PFSK-1 (cell line): ENCODE results near the gene GSG1L.

Experiments used
- FOXP2 ChIP-seq: optimal IDR thresholded peaks from 2 replicates; pipeline ENCODE3; 2011; ENCODE audit warnings: borderline replicate concordance, control low read depth, inconsistent platforms; ENCODE audit not compliant: insufficient read depth; ENCODE audit errors: extremely low read length, extremely low read depth
- POLR2AphosphoS5 ChIP-seq: IDR thresholded peaks from 2 replicates; pipeline ENCODE4 v1.6.1; 2012; ENCODE audit warnings: low read depth, mild to moderate bottlenecking, control low read depth, low read length, moderate library complexity
- SIN3A ChIP-seq: IDR thresholded peaks from 2 replicates; pipeline ENCODE4 v1.6.1; 2012; ENCODE audit warnings: mild to moderate bottlenecking, low read length, moderate library complexity, borderline replicate concordance; ENCODE audit not compliant: insufficient read depth
- TAF1 ChIP-seq: IDR thresholded peaks from 2 replicates; pipeline ENCODE4 v1.6.1; 2012; ENCODE audit warnings: low read length, control low read depth, borderline replicate concordance; ENCODE audit not compliant: insufficient read depth
- TF ChIP-seq, protein P1 (sequence below), 2 experiments: IDR thresholded peaks; 2 replicates each; pipeline versions ENCODE4 v1.6.1 to v1.8.0; 2011 to 2012; ENCODE audit warnings: low read depth in 2 of 2, low read length in 2 of 2, control low read depth in 1 of 2, inconsistent platforms in 1 of 2, mild to moderate bottlenecking in 1 of 2, moderate library complexity in 1 of 2; ENCODE audit not compliant: insufficient read depth in 1 of 2

Gene GSG1L

DNA sequence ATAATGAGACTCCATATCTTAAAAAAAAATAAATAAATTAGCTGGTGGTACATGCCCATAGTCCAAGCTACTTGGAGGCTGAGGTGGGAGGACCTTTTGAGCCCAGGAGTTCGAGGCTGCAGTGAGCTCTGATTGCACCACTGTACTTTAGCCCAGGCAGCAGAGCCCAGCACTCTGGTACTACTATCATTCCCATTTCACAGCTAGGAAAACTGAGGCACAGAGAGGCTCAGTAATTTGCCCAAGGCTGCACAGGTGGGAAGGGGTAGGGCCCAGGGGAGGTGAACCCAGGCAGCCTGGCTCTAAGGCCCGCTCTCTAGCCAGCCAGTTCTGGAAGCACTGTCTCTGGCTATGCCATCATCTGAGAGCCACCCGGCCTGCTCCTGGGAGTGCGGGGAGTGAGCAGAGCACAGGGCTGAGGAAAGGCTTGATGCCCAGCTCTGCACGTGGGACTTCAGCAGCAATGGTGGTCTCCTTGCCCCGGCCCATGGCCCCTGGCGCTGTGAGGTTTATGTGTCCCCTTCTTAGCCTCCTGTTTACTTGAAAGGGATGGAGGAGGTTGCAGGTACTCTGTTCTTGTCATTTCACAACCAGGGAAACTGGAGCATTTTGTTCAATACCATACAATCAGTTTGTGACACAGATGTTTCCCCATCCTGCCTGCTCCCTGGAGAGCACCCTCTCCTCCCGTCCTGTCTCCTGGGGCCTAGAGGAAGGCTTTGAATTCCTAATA lies 291.3 kb downstream of the GSG1L start:
- TF ChIP-seq SIN3A, result no peak
- TF ChIP-seq TAF1, result no peak
- TF ChIP-seq, protein P1, sequence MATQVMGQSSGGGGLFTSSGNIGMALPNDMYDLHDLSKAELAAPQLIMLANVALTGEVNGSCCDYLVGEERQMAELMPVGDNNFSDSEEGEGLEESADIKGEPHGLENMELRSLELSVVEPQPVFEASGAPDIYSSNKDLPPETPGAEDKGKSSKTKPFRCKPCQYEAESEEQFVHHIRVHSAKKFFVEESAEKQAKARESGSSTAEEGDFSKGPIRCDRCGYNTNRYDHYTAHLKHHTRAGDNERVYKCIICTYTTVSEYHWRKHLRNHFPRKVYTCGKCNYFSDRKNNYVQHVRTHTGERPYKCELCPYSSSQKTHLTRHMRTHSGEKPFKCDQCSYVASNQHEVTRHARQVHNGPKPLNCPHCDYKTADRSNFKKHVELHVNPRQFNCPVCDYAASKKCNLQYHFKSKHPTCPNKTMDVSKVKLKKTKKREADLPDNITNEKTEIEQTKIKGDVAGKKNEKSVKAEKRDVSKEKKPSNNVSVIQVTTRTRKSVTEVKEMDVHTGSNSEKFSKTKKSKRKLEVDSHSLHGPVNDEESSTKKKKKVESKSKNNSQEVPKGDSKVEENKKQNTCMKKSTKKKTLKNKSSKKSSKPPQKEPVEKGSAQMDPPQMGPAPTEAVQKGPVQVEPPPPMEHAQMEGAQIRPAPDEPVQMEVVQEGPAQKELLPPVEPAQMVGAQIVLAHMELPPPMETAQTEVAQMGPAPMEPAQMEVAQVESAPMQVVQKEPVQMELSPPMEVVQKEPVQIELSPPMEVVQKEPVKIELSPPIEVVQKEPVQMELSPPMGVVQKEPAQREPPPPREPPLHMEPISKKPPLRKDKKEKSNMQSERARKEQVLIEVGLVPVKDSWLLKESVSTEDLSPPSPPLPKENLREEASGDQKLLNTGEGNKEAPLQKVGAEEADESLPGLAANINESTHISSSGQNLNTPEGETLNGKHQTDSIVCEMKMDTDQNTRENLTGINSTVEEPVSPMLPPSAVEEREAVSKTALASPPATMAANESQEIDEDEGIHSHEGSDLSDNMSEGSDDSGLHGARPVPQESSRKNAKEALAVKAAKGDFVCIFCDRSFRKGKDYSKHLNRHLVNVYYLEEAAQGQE (IDR thresholded peaks at IDR 0.05; ENCODE audit: insufficient read depth in 1 of 2, low read depth in 2 of 2, low read length in 2 of 2), result no peak
- TF ChIP-seq FOXP2, result no peak
- TF ChIP-seq POLR2AphosphoS5, result no peak

DNA sequence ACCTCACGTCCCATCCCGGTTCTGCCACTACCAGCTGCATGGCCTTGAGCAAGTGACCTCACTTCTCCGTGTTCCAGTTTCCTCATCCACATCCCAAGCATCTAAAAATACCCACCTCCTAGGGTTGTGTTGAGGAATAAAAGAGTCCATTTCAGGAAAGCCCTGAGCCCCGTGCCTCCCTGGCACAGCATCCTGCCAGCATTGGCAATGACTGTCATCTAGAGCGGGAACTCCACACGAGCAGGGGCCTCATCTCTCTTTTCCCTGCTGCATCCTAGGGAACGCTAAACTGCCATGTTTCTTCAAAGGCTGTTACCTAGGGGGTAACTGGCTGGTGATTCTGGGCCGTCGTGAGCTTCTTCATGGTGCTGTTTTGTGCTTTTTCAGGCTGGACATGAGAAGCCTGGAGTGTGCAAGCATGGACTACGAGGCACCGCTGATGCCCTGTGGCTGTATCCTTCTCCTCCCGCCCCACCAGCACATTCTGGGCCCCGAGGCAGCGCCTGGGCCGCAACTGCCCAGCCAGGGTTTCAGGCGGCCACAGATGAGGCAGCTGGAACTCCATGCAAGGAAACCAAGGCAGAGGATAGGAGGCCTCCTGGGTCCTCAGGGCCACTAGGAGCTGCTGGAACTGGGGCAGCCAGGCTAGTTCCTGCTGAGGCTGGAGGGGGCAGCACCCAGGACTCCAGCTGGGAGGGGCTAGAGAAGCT lies 292.2 kb downstream of the GSG1L start:
- TF ChIP-seq FOXP2 (no peak), POLR2AphosphoS5 (no peak), SIN3A (no peak), TAF1 (no peak)
- TF ChIP-seq, protein P1 (IDR thresholded peaks at IDR 0.05; ENCODE audit: insufficient read depth in 1 of 2, low read depth in 2 of 2, low read length in 2 of 2), result no peak

DNA sequence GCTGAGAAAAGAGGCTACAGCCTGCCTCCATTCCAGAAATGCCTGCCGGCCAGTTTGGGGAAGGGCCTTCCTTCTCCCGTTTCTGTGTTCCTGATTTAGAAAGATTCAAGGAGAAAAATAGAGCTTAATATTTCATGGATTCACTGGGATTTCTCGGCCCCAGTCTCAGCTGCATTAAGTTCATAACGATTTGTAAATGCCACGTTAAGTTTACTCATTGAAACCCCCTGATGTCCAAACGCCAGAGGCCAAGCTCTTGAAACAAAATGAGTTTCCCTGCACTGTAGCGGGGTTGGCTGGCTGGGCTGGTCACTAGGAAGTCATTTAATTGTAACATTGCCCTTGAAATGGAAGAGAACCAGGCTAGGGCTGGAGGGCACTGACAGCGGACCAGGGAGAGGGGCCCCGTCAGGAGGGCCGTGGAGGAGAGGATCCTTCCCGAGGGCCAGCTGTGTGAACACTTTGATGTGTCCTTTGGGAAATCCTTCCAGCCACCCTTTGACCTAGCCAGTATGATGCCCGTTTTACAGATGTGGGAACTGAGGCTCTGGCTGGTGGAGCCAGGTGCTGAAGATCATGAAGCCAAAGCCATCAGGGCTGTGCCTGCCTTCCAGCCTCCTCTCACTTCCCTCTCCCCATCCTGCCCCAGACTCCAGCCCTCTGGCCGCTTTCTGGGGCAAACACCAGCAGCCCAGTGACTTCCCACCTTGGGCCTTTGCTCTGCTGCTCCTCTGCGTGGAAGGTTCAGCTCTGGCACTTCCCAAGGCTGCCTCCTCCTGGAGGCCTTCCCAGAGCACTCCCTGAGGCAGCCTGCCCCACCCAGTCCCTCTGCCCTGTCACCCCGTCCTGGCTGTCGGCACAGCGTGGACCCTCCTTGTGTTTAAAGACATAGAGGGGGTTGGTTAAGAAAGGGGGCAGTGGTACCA lies 293.0 kb downstream of the GSG1L start:
- TF ChIP-seq SIN3A (no peak), POLR2AphosphoS5 (no peak), TAF1 (no peak), FOXP2 (no peak)
- TF ChIP-seq, protein P1 (IDR thresholded peaks at IDR 0.05; ENCODE audit: insufficient read depth in 1 of 2, low read depth in 2 of 2, low read length in 2 of 2), result no peak

DNA sequence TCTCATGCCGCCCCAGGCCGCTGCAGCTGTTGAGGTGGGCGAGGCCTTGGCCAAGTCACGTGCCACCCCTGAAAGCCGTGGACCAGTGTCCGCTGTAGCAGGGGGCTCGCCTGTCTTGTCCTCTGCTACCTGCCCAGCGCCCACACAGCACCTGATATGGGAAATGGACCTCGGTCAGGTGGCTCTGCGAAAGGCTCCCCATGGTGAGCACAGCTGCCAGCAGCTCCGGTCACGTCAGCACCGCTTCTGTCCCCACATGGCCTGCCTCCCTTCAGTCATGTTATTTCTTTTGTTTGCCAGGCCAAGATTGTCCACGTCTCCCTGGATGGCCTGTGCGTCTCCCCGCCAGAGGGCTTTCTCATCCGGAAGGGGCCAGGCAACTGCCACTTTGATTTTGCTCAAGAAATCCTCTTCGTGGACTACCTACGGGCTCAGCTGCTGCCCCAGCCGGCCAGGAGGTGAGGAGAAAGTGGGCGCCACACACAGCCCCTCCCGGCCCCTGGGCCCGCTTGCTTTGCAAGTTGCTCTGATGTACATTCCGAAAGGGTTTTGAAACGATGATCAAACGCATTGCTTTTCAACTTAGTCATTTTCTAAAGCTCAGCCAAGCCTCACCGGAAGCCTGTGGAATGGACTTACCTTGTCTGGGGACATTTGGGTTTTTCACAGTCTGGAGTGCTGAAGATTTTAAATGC lies 293.8 kb downstream of the GSG1L start:
- TF ChIP-seq POLR2AphosphoS5 (no peak), TAF1 (no peak), FOXP2 (no peak), SIN3A (no peak)
- TF ChIP-seq, protein P1 (IDR thresholded peaks at IDR 0.05; ENCODE audit: insufficient read depth in 1 of 2, low read depth in 2 of 2, low read length in 2 of 2), result no peak
